ENCODE data around the gene OXCT2. TPM values are rescaled to one million over a fixed set of nuclear protein-coding genes. Genes with fewer than 3 reads are reported as not detected.
"Not testable (repeated sequence)": the region's sequence is repeated elsewhere in the genome, so short reads cannot be mapped to it uniquely, and the experiment has no call there.

OXCT2 gene
- polyA plus RNA-seq, 3 donors from 2014 or later, result 0.24 TPM; not detected in 2

GRCh38 chr1:39764512-39764911, 6.6 kb downstream of the OXCT2 start:
- H3K4me1 Mint-ChIP-seq; H3K9me3 Mint-ChIP-seq; H3K27me3 Mint-ChIP-seq (ENCODE audit: low read depth in 3 of 3); H3K36me3 Mint-ChIP-seq; H3K4me3 Mint-ChIP-seq; DNase-seq; H3K27ac Mint-ChIP-seq: not testable (repeated sequence)

GRCh38 chr1:39763619-39764374, 7.4 kb downstream of the OXCT2 start:
- not testable (repeated sequence) for H3K27me3 Mint-ChIP-seq (ENCODE audit: low read depth in 3 of 3); H3K4me3 Mint-ChIP-seq; DNase-seq; H3K27ac Mint-ChIP-seq; H3K9me3 Mint-ChIP-seq; H3K4me1 Mint-ChIP-seq
- peaks cover 0 to 15% (median 5%) of the 10 kb centered on the region in 3 donors for H3K36me3 Mint-ChIP-seq

GRCh38 chr1:39762550-39763540, 8.3 kb downstream of the OXCT2 start:
- no peaks in the 10 kb centered on the region for H3K4me1 Mint-ChIP-seq
- no peak overlapping the region for H3K27ac Mint-ChIP-seq
- DNase-seq, result no peak
- H3K27me3 Mint-ChIP-seq (ENCODE audit: low read depth in 3 of 3), result peaks cover 0 to 2% (median 0%) of the 10 kb centered on the region in 3 donors
- H3K4me3 Mint-ChIP-seq, result no peak overlapping the region
- H3K9me3 Mint-ChIP-seq, result no peaks in the 10 kb centered on the region
- H3K36me3 Mint-ChIP-seq, result peaks cover 0 to 19% (median 11%) of the 10 kb centered on the region in 3 donors

GRCh38 chr1:39761557-39762260, 9.4 kb downstream of the OXCT2 start:
- Mint-ChIP-seq H3K27me3 (ENCODE audit: low read depth in 3 of 3) (peaks cover 0 to 2% (median 0%) of the 10 kb centered on the region in 3 donors), H3K4me3 (no peak overlapping the region), H3K27ac (no peak overlapping the region), H3K36me3 (peaks cover 0 to 21% (median 19%) of the 10 kb centered on the region in 3 donors), H3K9me3 (no peaks in the 10 kb centered on the region), H3K4me1 (no peaks in the 10 kb centered on the region)
- DNase-seq, result no peak

- Mint-ChIP-seq H3K27ac (no peak overlapping the region), H3K27me3 (ENCODE audit: low read depth in 3 of 3) (peaks cover 0 to 2% (median 0%) of the 10 kb centered on the region in 3 donors), H3K9me3 (no peaks in the 10 kb centered on the region), H3K4me3 (no peak overlapping the region), H3K36me3 (peaks cover 0 to 25% (median 19%) of the 10 kb centered on the region in 3 donors), H3K4me1 (peaks cover 0 to 3% of the 10 kb centered on the region in 2 donors)
- no peak for DNase-seq
These were observed 10.1 kb downstream of the OXCT2 start for GRCh38 chr1:39761016-39761415.

GRCh38 chr1:39760074-39761008, 10.8 kb downstream of the OXCT2 start:
- H3K36me3 Mint-ChIP-seq, result peaks cover 0 to 25% (median 19%) of the 10 kb centered on the region in 3 donors
- H3K27ac Mint-ChIP-seq, result no peak overlapping the region
- peaks cover 0 to 2% (median 0%) of the 10 kb centered on the region in 3 donors for H3K27me3 Mint-ChIP-seq (ENCODE audit: low read depth in 3 of 3)
- H3K4me3 Mint-ChIP-seq, result no peak overlapping the region
- no peaks in the 10 kb centered on the region for H3K9me3 Mint-ChIP-seq
- peaks cover 0 to 3% of the 10 kb centered on the region in 2 donors for H3K4me1 Mint-ChIP-seq
- no peak for DNase-seq

GRCh38 chr1:39759436-39759726, 11.8 kb downstream of the OXCT2 start:
- H3K27me3 Mint-ChIP-seq (ENCODE audit: low read depth in 3 of 3), result peaks cover 0 to 2% (median 0%) of the 10 kb centered on the region in 3 donors
- peaks cover 0 to 25% (median 19%) of the 10 kb centered on the region in 3 donors for H3K36me3 Mint-ChIP-seq
- peak overlapping the region in 1 of 6 donors; percentile 13 for H3K27ac Mint-ChIP-seq
- H3K9me3 Mint-ChIP-seq, result no peaks in the 10 kb centered on the region
- peaks cover 0 to 3% of the 10 kb centered on the region in 2 donors for H3K4me1 Mint-ChIP-seq
- no peak for DNase-seq
- H3K4me3 Mint-ChIP-seq, result no peak overlapping the region

GRCh38 chr1:39758556-39759435, 12.4 kb downstream of the OXCT2 start:
- Mint-ChIP-seq H3K9me3 (no peaks in the 10 kb centered on the region), H3K27ac (no peak overlapping the region), H3K4me1 (peaks cover 0 to 3% of the 10 kb centered on the region in 2 donors), H3K4me3 (no peak overlapping the region), H3K36me3 (peaks cover 3 to 28% (median 22%) of the 10 kb centered on the region in 3 donors), H3K27me3 (ENCODE audit: low read depth in 3 of 3) (peaks cover 0 to 2% (median 0%) of the 10 kb centered on the region in 3 donors)
- DNase-seq, result no peak

- Mint-ChIP-seq H3K36me3 (peaks cover 7 to 39% (median 25%) of the 10 kb centered on the region in 3 donors), H3K27me3 (ENCODE audit: low read depth in 3 of 3) (peaks cover 0 to 2% (median 2%) of the 10 kb centered on the region in 3 donors), H3K27ac (peak overlapping the region in 2 of 6 donors; percentile 46 to 64)
These were observed 13.6 kb downstream of the OXCT2 start for GRCh38 chr1:39757501-39757900.

GRCh38 chr1:39755965-39756659, 15.0 kb downstream of the OXCT2 start:
- H3K36me3 Mint-ChIP-seq, result peaks cover 12 to 51% (median 30%) of the 10 kb centered on the region in 3 donors
- no peaks in the 10 kb centered on the region for H3K9me3 Mint-ChIP-seq
- peaks cover 0 to 3% of the 10 kb centered on the region in 2 donors for H3K4me1 Mint-ChIP-seq
- no peak overlapping the region for H3K4me3 Mint-ChIP-seq
- no peak overlapping the region for H3K27ac Mint-ChIP-seq
- peaks cover 0 to 2% (median 2%) of the 10 kb centered on the region in 3 donors for H3K27me3 Mint-ChIP-seq (ENCODE audit: low read depth in 3 of 3)
- no peak for DNase-seq

More at GRCh38 chr1:39757501-39757900, 13.6 kb downstream of the OXCT2 start:
- Mint-ChIP-seq H3K4me3 (no peak overlapping the region), H3K9me3 (no peaks in the 10 kb centered on the region), H3K4me1 (peaks cover 0 to 3% of the 10 kb centered on the region in 2 donors)
- no peak for DNase-seq

- Mint-ChIP-seq H3K36me3 (peaks cover 21 to 62% (median 40%) of the 10 kb centered on the region in 3 donors), H3K4me3 (no peak overlapping the region), H3K27me3 (ENCODE audit: low read depth in 3 of 3) (peaks cover 0 to 2% (median 0%) of the 10 kb centered on the region in 3 donors), H3K9me3 (no peaks in the 10 kb centered on the region), H3K4me1 (peaks cover 0 to 3% of the 10 kb centered on the region in 2 donors), H3K27ac (peak overlapping the region in 1 of 6 donors; percentile 29)
- DNase-seq, result no peak
These were observed 16.1 kb downstream of the OXCT2 start for GRCh38 chr1:39754906-39755504.
